IMR-90 (cell line): ENCODE data around the gene ZFHX3. TPM values are rescaled to one million over a fixed set of nuclear protein-coding genes. Genes with fewer than 3 reads are reported as not detected.

ENCODE experiments used
- ATAC-seq: fragments of 200-7000 bp; cut with Tn5 transposase; 2 replicates; pipeline ENCODE4 v1.9.1; 2020; ENCODE audit warnings: low read depth, mild to moderate bottlenecking, moderate library complexity
- BruUV-seq: library from RNA; stranded (reverse); fragments of 400-500 nt; replicated peaks from 2 replicates; lab custom pipeline; 2021; lab: Mats Ljungman, UMichigan
- CTCF ChIA-PET: fragments of 300-600 bp; formaldehyde crosslinking; extraction: SDS; loops from one replicate; lab custom pipeline; 2021; ENCODE audit warnings: antibody characterized with exemption; lab: Yijun Ruan, JAX
- POLR2A ChIA-PET: fragments of 300-600 bp; sonication (Branson Sonifier 250); formaldehyde crosslinking; loops from one replicate; lab custom pipeline; 2022; ENCODE audit warnings: antibody characterized with exemption; ENCODE audit not compliant: unreplicated experiment; lab: Charles Lee
- DNase-seq: peaks from one replicate; pipeline ENCODE4 v3.0.0; 2013
- H2AFZ ChIP-seq: replicated peaks from 2 replicates; pipeline ENCODE3; 2013; ENCODE audit warnings: low read length, mild to moderate bottlenecking; ENCODE audit not compliant: poor library complexity
- H2AK5ac ChIP-seq: 2 replicates; pipeline ENCODE4 v1.6.1; 2013; ENCODE audit warnings: low read depth, low read length, inconsistent platforms
- H2AK9ac ChIP-seq: replicated peaks from 2 replicates; pipeline ENCODE3; 2013; ENCODE audit warnings: mild to moderate bottlenecking, low read depth, low read length, moderate library complexity; ENCODE audit not compliant: poor library complexity
- H2BK120ac ChIP-seq: 2 replicates; pipeline ENCODE4 v1.6.1; 2013; ENCODE audit warnings: low read depth, low read length, inconsistent platforms
- H2BK15ac ChIP-seq: 3 replicates; pipeline ENCODE4 v1.6.1; 2013; ENCODE audit warnings: low read depth, low read length, inconsistent platforms
- H2BK20ac ChIP-seq: 2 replicates; pipeline ENCODE4 v1.6.1; 2013; ENCODE audit warnings: low read depth, mild to moderate bottlenecking, inconsistent platforms, low read length, moderate library complexity
- H2BK5ac ChIP-seq: 2 replicates; pipeline ENCODE4 v1.6.1; 2013; ENCODE audit warnings: mild to moderate bottlenecking, low read depth, low read length, inconsistent platforms; ENCODE audit not compliant: poor library complexity, severe bottlenecking
- H3K14ac ChIP-seq: replicated peaks from 2 replicates; pipeline ENCODE4 v1.6.1; 2013; ENCODE audit warnings: low read depth, low read length, inconsistent platforms
- H3K18ac ChIP-seq: 2 replicates; pipeline ENCODE4 v1.6.1; 2013; ENCODE audit warnings: low read depth, low read length, control low read depth
- H3K23ac ChIP-seq: 2 replicates; pipeline ENCODE4 v1.6.1; 2013; ENCODE audit warnings: low read depth, low read length, inconsistent platforms
- H3K27ac ChIP-seq: 2 replicates; pipeline ENCODE4 v1.5.1; 2013; ENCODE audit warnings: mild to moderate bottlenecking, control low read depth, low read length; ENCODE audit not compliant: insufficient read depth
- H3K27me3 ChIP-seq: 2 replicates; pipeline ENCODE4 v1.6.1; 2013; ENCODE audit warnings: low read length; ENCODE audit not compliant: control insufficient read depth, insufficient read depth
- H3K36me3 ChIP-seq: 2 replicates; pipeline ENCODE4 v1.6.1; 2013; ENCODE audit warnings: low read length, mixed read lengths; ENCODE audit not compliant: control insufficient read depth, insufficient read depth
- H3K4ac ChIP-seq: 2 replicates; pipeline ENCODE4 v1.6.1; 2013; ENCODE audit warnings: low read depth, low read length, inconsistent platforms
- H3K4me1 ChIP-seq: 2 replicates; pipeline ENCODE4 v1.6.1; 2013; ENCODE audit warnings: low read length, mixed read lengths; ENCODE audit not compliant: control insufficient read depth, insufficient read depth
- H3K4me2 ChIP-seq: 2 replicates; pipeline ENCODE4 v1.6.1; 2013; ENCODE audit warnings: low read depth, mild to moderate bottlenecking, control low read depth, low read length, moderate library complexity
- H3K4me3 ChIP-seq: 2 replicates; pipeline ENCODE4 v1.5.1; 2013; ENCODE audit warnings: low read depth, mild to moderate bottlenecking, control low read depth, low read length, moderate library complexity; ENCODE audit not compliant: insufficient read depth
- H3K56ac ChIP-seq: 2 replicates; pipeline ENCODE4 v1.6.1; 2013; ENCODE audit warnings: low read length, inconsistent platforms; ENCODE audit not compliant: insufficient read depth; ENCODE audit errors: extremely low read depth
- H3K79me1 ChIP-seq, 2 experiments: 2 replicates each; pipeline ENCODE4 v1.6.1; 2013; ENCODE audit warnings: low read length in 2 of 2, inconsistent platforms in 1 of 2, low read depth in 1 of 2
- H3K9ac ChIP-seq: 2 replicates; pipeline ENCODE4 v1.6.1; 2013; ENCODE audit warnings: low read depth, low read length, control low read depth
- H3K9me1 ChIP-seq: 2 replicates; pipeline ENCODE4 v1.6.1; 2013; ENCODE audit warnings: low read length, inconsistent platforms; ENCODE audit not compliant: insufficient read depth
- H3K9me3 ChIP-seq: 2 replicates; pipeline ENCODE4 v1.6.1; 2013; ENCODE audit warnings: low read length; ENCODE audit not compliant: control insufficient read depth, insufficient read depth
- H4K20me1 ChIP-seq: 2 replicates; pipeline ENCODE4 v1.6.1; 2013; ENCODE audit warnings: low read length, inconsistent platforms; ENCODE audit not compliant: insufficient read depth
- H4K5ac ChIP-seq: 2 replicates; pipeline ENCODE4 v1.6.1; 2013; ENCODE audit warnings: mild to moderate bottlenecking, low read depth, low read length, control low read depth
- H4K8ac ChIP-seq, 2 experiments: 2 replicates each; pipeline ENCODE4 v1.6.1; 2013; ENCODE audit warnings: low read depth in 2 of 2, low read length in 2 of 2, control low read depth in 1 of 2, inconsistent platforms in 1 of 2
- H4K91ac ChIP-seq: 2 replicates; pipeline ENCODE4 v1.6.1; 2013; ENCODE audit warnings: low read depth, low read length, inconsistent platforms; ENCODE audit not compliant: insufficient read depth
- BHLHE40 ChIP-seq: fragments of 150-350 bp; IDR thresholded peaks from 2 replicates; pipeline ENCODE4 v1.6.1; 2016; ENCODE audit warnings: mild to moderate bottlenecking, low read depth, low read length
- CEBPB ChIP-seq: IDR thresholded peaks from 2 replicates; pipeline ENCODE4 v1.6.1; 2012; ENCODE audit warnings: low read depth, low read length, improper control_type of control experiment
- FOS ChIP-seq: fragments of 150-350 bp; IDR thresholded peaks from 2 replicates; pipeline ENCODE4 v1.6.1; 2016; ENCODE audit warnings: low read depth, low read length
- MAFK ChIP-seq: IDR thresholded peaks from 2 replicates; pipeline ENCODE4 v1.6.1; 2012; ENCODE audit warnings: low read depth, low read length, improper control_type of control experiment
- RAD21 ChIP-seq: IDR thresholded peaks from 2 replicates; pipeline ENCODE4 v1.6.1; 2012; ENCODE audit warnings: low read length, improper control_type of control experiment
- RCOR1 ChIP-seq: IDR thresholded peaks from 2 replicates; pipeline ENCODE4 v1.6.1; 2012; ENCODE audit warnings: mild to moderate bottlenecking, low read length, improper control_type of control experiment; ENCODE audit not compliant: insufficient replicate concordance
- RFX5 ChIP-seq: IDR thresholded peaks from 2 replicates; pipeline ENCODE4 v1.8.0; 2012; ENCODE audit warnings: low read depth, mild to moderate bottlenecking, low read length, moderate library complexity
- SMC3 ChIP-seq: fragments of 150-350 bp; IDR thresholded peaks from 2 replicates; pipeline ENCODE4 v1.6.1; 2016; ENCODE audit warnings: low read depth, mild to moderate bottlenecking, antibody characterized with exemption, low read length, moderate library complexity
- WGBS, 2 experiments: methylation state at CpG; one replicate each; pipeline versions ENCODE4 v1.1.5 to v1.1.7; 2013; ENCODE audit warnings: missing lambda C conversion rate in 2 of 2; ENCODE audit not compliant: insufficient read length in 1 of 2; ENCODE audit errors: extremely low coverage in 2 of 2; 5-methylcytosine and 5-hydroxymethylcytosine counted together
- dilution Hi-C: fragments of 300-500 bp; cut with HindIII; formaldehyde crosslinking; loops from one replicate; pipeline ENCODE4 v1.14.3; 2018; ENCODE audit warnings: low sequenced_read_pairs; ENCODE audit not compliant: unreplicated experiment
- in situ Hi-C: fragments of 300-500 bp; cut with MboI; formaldehyde crosslinking; loops from 3 replicates; pipeline ENCODE4 v1.14.3; 2019; ENCODE audit warnings: low sequenced_read_pairs, inconsistent platforms, mixed read lengths
- intact Hi-C: fragments of 100-400 bp; cut with micrococcal nuclease; formaldehyde crosslinking; loops from 2 replicates; pipeline ENCODE4 v1.10.0; 2022
- polyA plus RNA-seq, 3 experiments: library from polyadenylated mRNA; depleted of rRNA; stranded (reverse); fragments of >200 nt; gene quantifications; 2 replicates each; pipeline ENCODE4 v1.2.3, GENCODE V29; 2012; ENCODE audit warnings: low replicate concordance in 1 of 3
- total RNA-seq: library from RNA; depleted of rRNA; stranded (reverse); fragments of >200 nt; gene quantifications from 2 replicates; pipeline ENCODE4 v1.2.3, GENCODE V29; 2012
- TF ChIP-seq, protein P1 (sequence below): conservative IDR thresholded peaks from 2 replicates; pipeline ENCODE4 v1.5.1; 2012; ENCODE audit warnings: mild to moderate bottlenecking, low read depth, low read length, improper control_type of control experiment
- TF ChIP-seq, protein P2 (sequence below): fragments of 150-350 bp; IDR thresholded peaks from 2 replicates; pipeline ENCODE4 v1.6.1; 2016; ENCODE audit warnings: low read depth, mild to moderate bottlenecking, low read length, moderate library complexity, borderline replicate concordance

The ZFHX3 gene
- total and polyA plus RNA-seq, 2 of the 4 experiments (the other 2 are of a cell fraction) = 1.4 to 1.7 TPM

DNA sequence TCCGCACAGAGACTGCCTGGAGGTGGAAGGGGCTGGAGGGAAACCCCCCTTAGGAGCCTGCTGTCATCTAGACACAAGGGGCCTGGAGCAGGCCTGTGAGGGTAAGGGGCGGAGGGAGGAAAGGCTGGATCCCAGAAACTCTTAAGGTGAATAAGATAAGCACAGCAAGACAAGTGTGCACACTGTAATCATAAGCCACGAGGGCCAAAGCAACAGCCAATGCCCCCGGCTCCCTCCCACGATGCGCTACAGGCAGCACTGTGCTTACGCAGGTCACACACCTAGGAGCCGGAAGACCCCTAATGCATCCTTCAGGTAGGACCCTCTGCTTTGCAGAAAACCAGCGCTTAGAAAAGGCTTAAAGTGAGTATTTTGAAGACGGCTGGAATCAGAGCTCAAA, 24.6 kb downstream of the ZFHX3 start:
- Histone ChIP-seq H3K9me3 (no peaks in the 10 kb centered on the region), H4K8ac (no peak overlapping the region), H3K23ac (no peak overlapping the region), H4K5ac (no peak overlapping the region), H3K4me3 (no peak overlapping the region), H3K14ac (no peak overlapping the region), H3K36me3 (no peaks in the 10 kb centered on the region), H3K9me1 (peaks cover 21% of the 10 kb centered on the region), H2AK9ac (no peak overlapping the region), H3K79me1 (peaks cover 28 to 96% of the 10 kb centered on the region in 2 experiments), H2BK120ac (no peak overlapping the region), H4K91ac (no peak overlapping the region), H3K56ac (no peak overlapping the region), H3K18ac (no peak overlapping the region), H3K27ac (no peak overlapping the region), H2BK5ac (no peak overlapping the region), H3K9ac (no peak overlapping the region), H2AFZ (no peak overlapping the region), H3K4me2 (no peak overlapping the region), H2BK20ac (no peak overlapping the region), H2AK5ac (no peak overlapping the region; the same call in 1 of the 2 replicates), H3K27me3 (no peaks in the 10 kb centered on the region), H3K4me1 (peaks cover 22% of the 10 kb centered on the region), H2BK15ac (no peak overlapping the region), H3K4ac (no peak overlapping the region), H4K20me1 (peaks cover 71% of the 10 kb centered on the region)
- CTCF ChIA-PET = no interaction called here
- BruUV-seq = no TSS peak
- in situ Hi-C loops (no loop called here), intact Hi-C loops (no loop called here), dilution Hi-C loops (no loop called here)
- no CpG with 5 or more reads among the region's 10 CpGs for WGBS, 2 experiments
- TF ChIP-seq BHLHE40 = no peak
- TF ChIP-seq RAD21 = no peak
- TF ChIP-seq MAFK = no peak
- TF ChIP-seq, protein P1, sequence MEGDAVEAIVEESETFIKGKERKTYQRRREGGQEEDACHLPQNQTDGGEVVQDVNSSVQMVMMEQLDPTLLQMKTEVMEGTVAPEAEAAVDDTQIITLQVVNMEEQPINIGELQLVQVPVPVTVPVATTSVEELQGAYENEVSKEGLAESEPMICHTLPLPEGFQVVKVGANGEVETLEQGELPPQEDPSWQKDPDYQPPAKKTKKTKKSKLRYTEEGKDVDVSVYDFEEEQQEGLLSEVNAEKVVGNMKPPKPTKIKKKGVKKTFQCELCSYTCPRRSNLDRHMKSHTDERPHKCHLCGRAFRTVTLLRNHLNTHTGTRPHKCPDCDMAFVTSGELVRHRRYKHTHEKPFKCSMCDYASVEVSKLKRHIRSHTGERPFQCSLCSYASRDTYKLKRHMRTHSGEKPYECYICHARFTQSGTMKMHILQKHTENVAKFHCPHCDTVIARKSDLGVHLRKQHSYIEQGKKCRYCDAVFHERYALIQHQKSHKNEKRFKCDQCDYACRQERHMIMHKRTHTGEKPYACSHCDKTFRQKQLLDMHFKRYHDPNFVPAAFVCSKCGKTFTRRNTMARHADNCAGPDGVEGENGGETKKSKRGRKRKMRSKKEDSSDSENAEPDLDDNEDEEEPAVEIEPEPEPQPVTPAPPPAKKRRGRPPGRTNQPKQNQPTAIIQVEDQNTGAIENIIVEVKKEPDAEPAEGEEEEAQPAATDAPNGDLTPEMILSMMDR = no peak
- no peak for TF ChIP-seq SMC3
- TF ChIP-seq CEBPB = no peak
- TF ChIP-seq RCOR1 = no peak
- TF ChIP-seq RFX5 = no peak
- TF ChIP-seq, protein P2, sequence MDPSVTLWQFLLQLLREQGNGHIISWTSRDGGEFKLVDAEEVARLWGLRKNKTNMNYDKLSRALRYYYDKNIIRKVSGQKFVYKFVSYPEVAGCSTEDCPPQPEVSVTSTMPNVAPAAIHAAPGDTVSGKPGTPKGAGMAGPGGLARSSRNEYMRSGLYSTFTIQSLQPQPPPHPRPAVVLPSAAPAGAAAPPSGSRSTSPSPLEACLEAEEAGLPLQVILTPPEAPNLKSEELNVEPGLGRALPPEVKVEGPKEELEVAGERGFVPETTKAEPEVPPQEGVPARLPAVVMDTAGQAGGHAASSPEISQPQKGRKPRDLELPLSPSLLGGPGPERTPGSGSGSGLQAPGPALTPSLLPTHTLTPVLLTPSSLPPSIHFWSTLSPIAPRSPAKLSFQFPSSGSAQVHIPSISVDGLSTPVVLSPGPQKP = no peak
- no peak for TF ChIP-seq FOS
- no peak for DNase-seq
- POLR2A ChIA-PET = no interaction called here
- ATAC-seq = no peak
